ENCODE results near the gene LNPEP.

DNA sequence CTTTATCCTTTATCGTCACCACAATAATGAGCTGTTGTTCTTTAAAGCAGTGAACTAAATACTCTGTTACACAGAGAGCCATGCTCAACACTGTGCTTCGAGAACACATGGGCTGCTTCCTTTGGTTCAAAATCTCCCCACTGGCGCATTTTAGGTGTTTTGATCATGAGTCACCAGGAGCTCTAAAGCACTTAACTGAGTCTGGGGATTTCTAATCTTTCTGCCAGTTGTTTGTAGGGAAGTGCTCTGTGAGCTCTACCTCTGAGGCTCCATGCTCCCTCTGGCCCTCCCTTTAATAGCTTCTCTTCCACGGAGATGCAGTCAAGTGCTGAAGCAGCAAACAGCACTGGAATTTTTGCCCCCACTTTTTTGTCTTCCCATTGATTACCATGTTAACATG, 42.5 kb upstream of the LNPEP start:
- TF ChIP-seq CTCF (conservative IDR thresholded peaks at IDR 0.05 in 1 of 2, IDR thresholded peaks at IDR 0.05 in 1 of 2; ENCODE audit: extremely low read depth in 1 of 2, insufficient read depth in 1 of 2, low read depth in 1 of 2, low read length in 2 of 2) (no peak), EZH2 (IDR thresholded peaks at IDR 0.05; ENCODE audit: borderline replicate concordance, low read length) (no peak)

Measured in mammary epithelial cell (primary cell).